ENCODE data around the gene STAP2. TPM values are rescaled to one million over a fixed set of nuclear protein-coding genes. Genes with fewer than 3 reads are reported as not detected.
"Not testable (repeated sequence)": the region's sequence is repeated elsewhere in the genome, so short reads cannot be mapped to it uniquely, and the experiment has no call there.

The STAP2 gene
- polyA plus RNA-seq, 10 donors = 4.4 to 13.8 (median 4.8) TPM

DNA sequence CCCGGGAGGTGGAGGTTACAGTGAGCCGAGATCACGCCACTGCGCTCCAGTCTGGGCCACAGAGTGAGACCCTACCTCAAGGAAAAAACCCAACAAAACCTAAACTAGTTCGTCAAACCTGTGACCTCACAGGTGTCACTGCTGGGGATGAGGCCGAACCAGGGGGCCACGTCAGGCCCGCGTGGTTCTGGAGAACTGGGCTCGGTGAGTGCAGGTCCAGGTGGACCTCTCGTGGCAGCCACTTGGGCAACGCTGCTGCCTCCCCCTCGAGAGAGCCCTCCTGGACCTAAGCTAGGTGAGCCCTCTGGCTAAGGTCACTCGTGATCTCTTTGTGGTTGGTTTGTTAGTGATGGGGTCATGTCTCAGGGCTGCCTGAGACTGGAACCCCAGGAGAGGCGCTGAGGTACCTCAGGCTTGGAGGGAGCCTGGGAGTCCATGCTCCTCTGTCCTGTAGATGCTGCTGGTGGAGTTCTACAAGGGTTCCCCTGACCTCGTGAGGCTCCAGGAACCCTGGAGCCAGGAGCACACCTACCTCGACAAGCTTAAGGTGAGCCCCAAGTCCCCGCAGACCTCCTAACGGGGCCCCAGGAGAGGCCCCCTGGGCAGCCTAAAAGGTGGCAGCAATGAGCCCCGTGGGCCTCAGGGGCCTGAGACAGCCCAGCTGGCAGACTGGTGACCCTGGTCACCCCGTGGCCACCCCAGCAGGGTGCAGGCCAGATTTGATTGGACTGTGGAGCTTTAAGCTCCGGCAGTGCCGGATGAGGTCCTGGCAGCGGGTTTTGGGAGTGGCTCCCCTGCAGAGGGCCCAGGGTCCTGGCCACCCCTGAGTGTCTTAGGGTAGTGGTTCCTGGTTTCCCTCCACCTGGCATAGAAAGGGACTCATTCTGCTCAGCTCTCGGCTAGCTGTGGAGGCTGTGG is 20.3 kb upstream of the STAP2 start:
- peak in 1 of 3 donors; percentile 18 for DNase-seq

DNA sequence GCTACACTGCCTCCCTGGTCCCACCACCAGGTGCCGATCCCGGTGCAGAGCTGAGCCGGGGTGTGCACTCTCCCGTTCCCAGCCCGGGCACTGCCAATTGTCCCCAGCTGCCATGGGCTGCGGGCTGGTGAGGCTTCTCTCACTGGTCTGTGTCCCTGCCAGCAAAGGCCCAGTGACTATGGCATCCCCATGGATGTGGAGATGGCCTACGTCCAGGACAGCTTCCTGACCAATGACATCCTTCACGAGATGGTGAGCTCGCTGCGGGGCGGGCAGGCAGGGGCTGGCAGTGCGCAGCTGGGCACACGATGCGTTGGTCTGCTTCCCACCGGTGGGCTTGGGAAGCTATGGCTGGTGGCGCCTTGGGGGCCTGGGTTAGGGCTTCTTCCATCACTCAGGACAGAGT is 19.3 kb upstream of the STAP2 start:
- DNase-seq = peak in 1 of 3 donors; percentile 12

DNA sequence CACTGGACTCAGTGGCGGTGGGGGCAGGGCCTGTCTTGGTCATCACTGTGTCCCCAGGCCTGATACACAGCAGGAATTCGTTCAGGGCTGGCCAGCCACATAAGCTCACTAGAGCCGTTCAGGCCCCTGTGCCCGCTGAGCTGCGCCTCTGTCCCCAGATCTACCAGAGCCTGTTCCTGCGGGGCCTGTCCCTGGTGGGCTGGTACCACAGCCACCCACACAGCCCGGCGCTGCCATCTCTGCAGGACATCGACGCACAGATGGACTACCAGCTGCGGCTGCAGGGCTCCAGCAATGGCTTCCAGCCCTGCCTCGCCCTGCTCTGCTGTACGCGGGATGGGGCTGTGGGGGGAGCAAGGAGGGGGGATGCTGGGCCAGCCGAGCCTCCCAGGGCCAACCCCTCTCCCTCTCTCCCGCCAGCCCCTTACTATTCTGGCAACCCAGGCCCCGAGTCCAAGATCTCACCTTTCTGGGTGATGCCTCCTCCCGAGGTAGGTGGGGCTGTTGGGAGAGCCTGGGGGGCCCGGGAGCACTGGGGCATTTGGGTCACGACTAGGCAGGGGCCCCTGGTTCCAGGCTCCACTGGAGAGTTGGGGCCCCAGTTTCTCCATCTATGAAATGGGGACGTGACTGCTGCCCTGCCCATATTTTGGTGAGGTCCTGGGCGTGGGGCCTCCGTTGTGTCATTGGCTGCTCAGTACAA is 18.6 kb upstream of the STAP2 start:
- no peak for DNase-seq

DNA sequence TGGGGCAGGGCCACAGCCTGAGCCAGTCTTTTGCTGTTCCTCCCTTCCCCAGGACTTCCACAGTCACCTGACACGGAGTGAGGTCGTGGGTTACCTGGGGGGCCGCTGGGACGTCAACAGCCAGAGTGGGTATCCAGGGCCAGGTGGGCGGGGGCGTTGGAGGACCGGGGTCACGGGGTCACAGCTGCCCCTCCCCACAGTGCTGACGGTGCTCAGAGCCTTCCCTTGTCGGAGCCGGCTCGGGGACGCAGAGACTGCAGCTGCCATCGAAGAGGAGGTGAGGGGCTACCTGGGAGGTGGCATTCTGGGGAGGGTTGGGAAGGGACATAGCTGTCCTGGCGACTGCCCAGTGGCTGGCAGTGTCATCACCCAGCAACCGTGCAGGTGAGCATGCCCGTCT is 16.3 kb upstream of the STAP2 start:
- DNase-seq = no peak

DNA sequence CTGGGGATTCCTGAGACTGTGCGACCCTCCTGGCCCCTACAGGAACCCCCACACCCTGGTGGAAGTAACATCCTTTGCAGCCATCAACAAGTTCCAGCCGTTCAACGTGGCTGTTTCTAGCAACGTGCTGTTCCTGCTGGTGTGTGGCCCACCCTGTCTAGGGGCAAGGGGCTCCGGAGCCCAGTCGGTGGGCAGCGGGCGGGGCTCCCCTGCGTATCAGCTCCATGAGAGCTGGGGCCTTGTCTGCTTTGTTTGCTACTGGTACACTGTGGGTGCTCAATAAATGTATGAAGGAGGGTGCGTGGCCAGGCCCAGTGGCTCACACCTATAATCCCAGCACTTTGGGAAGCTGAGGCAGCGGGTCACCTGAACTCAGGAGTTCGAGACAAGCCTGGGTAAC is 15.7 kb upstream of the STAP2 start:
- DNase-seq = no peak

DNA sequence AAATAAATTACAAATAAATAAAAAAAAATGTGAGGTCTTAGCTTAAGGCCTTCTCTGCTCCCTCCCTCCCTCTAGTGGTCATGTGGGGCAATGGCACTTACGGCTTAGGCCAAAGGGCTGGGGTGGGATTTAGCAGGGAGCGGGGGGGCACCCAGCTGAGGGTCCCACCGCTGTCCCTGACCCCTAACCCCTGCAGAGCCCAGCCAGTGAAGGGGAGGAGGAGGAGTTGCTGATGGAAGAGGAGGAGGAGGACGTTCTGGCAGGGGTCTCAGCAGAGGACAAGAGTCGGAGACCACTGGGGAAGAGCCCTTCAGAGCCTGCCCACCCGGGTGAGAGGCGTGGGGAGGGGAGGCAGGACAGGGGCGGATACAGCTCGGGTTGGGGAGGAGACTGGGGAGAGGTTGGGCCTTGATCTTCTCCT is 14.1 kb upstream of the STAP2 start:
- peak in 2 of 3 donors; percentile 64 to 74 for DNase-seq

DNA sequence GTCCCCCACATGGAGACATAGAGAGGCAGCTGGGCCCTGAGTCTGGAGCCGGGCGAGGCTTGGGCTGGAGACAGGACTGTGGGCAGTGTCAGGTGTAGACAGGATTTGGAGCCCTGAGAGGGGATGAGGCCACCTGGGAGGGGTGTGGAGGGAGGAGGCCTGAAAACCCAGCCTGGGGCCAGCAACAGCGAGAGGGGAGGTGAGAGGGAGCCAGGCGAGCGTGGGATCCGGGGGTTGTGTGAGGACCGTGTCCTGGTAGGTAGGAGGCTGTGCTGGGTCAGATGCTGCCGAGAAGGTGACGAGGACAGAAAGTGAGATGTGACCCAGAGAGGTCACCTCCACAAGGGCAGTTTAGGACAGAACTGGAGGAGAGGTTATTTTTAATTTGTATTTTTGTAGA is 12.1 kb upstream of the STAP2 start:
- DNase-seq = no peak

DNA sequence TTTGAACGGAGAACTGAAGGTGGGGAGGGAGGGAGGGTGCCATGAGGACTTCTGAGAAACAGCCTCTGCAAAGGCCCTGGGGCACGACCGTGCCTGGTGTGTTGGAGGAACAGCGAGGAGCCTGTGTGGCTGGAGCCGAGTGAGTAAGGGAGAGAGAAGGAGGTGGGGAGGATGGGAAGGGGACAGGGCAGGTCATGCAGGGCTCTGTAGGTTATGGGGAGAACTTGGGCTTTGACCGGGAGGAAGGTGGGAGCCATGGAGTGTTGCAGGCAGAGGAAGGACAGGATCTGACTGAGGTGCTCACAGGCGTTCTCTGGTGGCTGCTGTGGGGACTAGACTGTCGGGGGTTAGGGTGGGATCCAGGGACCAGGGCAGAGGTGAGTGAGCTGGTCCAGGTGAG is 11.5 kb upstream of the STAP2 start:
- DNase-seq = no peak

DNA sequence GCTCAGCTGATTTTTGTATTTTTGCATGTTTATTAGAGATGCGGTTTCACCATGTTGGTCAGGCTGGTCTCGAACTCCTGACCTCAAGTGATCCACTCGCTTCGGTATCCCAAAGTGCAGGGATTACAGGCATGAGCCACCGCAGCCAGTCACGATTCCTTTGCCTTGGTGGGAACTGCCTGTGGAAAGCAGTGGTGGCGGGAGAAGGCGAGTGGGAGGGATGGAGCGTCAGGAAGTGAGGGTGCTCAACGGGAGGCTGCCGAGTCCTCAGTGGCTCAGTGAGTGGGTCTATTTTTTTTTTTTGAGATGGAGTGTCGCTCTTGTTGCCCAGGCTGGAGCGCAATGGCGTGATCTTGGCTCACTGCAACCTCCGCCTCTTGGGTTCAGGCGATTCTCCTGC is 10.6 kb upstream of the STAP2 start:
- DNase-seq = not testable (repeated sequence)

DNA sequence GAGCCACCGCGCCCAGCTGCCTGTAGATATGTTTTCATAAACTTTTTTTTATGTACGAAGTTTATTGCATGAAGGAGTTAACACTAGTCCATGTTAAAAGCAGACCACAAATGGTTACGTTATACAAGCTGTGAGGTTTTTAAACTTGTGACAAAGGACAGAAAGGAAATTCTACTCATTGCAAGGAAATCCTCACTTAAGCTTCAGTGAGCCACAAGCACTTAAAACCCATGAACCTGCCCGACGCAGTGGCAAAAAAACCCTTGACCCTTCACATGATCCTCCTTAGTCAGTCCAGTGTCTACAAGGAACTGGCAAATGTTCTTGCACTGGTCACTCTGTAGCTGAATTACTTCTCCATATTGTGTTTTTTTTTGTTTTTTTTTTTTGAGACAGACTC is 8.9 kb upstream of the STAP2 start:
- no peak for DNase-seq

DNA sequence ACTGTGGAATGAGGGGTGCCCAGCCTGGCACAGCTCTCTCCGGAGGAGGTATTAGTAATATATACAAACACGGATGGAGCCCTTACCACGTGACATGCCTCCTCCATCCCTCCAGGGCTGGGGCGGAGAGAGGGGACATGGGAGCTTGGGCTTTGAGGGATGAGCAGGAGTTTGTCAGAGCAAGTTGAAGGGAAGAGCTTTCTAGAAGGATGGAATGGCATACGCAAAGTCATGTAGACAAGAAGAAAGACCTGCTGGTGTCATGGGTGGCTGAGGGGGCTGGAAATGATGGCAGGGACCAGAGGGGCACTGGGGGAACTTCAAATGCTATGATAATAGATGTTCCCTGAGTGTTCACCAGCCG is 7.4 kb upstream of the STAP2 start:
- no peak for DNase-seq

DNA sequence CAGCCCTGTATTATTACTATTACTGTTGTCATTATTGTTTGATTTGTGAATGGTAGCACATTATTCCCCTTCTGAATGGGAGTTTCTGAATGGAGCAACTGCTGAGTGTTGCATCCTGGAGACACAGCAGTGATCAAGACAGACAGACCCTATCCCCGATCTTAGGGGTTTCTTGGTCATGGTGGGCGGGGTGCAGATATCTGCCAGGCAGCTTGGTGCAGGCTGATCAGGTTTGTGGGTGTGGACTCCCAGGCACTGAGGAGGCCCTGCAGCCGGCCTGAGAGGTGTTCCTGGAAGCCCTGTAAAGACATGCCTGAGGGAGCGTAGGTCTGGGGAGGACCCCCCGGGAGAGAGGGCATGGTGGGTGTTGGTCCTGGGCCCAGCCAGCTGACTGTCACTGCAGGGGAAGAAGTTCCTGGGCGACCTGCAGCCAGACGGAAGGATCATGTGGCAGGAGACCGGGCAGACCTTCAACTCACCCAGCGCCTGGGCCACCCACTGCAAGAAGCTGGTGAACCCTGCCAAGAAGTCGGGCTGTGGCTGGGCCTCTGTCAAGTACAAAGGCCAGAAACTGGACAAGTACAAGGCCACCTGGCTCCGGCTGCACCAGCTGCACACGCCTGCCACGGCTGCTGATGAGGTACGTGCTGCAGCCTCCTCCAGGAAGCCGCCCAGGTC is 6.9 kb upstream of the STAP2 start:
- no peak for DNase-seq

DNA sequence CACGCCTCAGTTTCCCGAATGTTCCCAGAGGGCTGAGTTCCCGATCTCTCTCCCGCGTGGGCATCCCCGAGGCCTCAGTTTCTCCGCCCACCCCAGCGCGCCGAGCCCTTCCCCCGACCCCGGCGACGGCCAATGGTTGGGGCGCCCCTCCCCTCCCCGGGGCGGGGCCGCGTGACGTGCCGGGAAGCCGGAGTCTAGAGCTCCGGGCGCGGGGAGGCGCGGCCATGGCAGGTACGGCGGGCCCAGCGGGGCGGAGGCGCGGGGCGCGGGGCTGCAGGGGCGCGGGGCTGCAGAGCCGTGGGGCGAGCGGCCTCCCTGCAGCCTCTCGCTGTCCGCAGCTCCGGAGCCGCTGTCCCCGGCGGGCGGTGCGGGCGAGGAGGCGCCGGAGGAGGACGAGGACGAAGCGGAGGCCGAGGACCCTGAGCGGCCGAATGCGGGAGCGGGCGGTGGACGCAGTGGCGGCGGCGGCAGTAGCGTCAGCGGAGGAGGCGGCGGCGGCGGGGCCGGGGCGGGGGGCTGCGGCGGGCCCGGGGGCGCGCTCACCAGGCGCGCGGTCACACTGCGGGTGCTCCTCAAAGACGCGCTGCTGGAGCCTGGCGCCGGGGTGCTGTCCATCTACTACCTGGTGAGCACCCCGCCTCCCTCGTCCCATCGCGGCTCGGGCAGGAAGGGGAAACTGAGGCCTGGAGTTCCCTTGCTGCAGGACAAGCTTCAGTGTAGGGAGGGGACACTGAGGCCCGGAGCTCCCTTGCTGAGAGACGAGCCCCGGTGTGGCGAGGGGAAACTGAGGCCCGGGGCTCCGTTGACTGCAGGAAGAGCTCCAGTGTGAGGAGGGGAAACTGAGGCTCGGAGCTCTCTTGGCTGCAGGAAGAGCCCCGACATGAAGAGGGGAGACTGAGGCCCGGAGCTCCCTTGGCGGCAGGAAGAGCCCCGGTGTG is 5.0 kb upstream of the STAP2 start, which contains the start of gene MPND:
TSS of gene MPND (plus strand) at position 193 of the 938 bp plus-strand sequence. CDS start at position 225, 32 bp downstream.
- DNase-seq = peak; percentile 86 to 97 (median 95)

DNA sequence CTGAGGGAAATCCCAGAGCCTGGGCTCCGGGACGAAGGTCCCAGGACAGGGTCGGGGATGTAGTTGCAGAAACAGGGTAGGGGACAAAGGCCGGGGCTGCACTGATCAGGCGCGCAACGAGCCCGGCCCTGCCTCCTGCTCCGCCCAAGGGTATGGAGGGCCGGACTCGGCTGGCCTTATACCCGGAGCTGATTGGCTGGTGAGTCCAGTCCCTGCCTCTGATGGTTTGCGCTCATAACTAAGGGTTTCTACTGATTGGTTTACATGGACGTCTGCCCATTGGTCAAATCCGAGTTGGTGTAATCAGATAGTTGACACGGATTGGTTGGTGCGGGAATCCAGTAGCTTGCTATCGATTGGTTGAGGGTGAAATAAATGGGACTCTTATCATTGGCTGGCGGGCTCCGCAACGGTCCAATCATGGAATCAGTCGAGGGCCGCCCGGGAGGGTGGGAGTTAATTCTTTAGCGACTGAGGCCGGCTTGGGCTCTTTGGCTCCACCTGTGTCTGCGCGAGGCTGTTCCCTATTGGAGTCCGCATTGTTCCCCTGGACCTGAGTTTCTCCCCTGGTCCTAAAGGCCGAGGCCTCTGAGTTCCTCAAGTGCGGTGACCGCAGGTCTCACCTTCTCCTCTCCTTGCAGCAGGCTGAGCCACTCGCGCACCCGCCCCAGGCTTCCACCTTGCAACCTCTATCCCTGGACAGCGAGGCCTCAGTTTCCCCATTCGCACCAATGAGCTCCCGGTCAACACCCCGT is 4.2 kb upstream of the STAP2 start:
- DNase-seq = peak; percentile 100

DNA sequence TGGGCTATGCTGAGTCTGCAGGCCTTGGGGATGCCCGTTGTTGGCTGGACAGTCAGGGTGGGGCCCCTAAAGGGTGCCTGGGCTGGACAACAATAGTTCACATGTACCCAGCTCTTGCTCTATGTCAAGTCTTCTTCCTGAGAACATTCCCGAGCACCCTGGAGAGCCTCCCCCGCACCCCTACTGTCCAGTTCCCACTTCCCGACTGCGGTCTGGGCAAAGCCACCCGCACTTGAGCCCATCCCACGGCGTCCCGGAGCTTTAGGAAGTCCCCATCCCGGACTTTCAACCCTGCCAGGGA is 3.6 kb upstream of the STAP2 start:
- no peak for DNase-seq

DNA sequence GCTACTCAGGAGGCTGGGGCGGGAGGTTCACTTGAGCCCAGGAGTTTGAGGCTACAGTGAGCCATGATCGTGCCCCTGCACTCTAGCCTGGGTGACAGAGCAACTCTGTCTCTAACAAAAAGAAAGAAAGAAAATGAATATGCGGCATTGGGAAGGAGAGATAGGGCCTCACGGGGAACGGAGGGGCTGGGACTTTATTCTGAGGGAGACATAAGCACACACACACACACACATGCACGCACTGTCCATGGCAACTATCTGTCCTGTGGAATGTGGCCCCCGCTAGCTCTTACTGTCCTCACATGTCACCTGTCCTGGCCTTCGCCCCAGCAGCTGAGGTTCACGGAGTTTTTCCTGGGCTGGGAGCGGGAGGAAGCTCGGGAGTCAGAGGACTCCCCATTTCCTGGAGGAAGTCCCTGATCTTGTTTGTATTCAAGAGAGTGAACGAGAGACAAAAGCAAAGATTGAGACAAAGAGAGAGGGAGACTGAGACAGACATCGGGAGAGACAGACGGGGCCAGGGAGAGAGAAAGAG is 654 bp downstream of the STAP2 start:
- DNase-seq = peak in 1 of 3 donors; percentile 68

DNA sequence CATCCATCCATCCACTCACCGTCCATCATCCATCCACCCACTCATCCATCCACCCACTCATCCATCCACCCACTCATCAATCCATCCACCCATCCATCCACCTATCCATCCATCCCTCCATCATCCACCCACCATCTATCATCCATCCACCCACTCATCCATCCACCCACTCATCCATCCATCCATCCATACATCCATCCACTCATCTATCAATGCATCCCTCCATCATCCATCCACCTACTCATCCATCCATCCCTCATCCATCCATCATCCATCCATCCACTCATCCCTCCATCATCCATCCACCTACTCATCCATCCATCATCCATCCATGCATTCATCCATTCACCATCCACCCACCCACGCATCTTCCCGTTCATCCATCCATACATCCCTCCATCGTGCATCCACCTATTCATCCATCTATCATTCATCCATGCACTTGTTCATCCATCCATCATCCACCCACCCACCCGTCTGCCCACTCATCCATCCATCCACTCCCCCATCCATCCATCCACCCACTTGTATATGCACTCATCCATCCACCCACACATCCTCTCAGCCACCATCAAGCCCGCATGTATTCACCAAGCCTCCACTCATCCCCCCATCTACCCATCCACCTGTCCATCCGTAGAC is 3.6 kb downstream of the STAP2 start:
- no peak for DNase-seq

DNA sequence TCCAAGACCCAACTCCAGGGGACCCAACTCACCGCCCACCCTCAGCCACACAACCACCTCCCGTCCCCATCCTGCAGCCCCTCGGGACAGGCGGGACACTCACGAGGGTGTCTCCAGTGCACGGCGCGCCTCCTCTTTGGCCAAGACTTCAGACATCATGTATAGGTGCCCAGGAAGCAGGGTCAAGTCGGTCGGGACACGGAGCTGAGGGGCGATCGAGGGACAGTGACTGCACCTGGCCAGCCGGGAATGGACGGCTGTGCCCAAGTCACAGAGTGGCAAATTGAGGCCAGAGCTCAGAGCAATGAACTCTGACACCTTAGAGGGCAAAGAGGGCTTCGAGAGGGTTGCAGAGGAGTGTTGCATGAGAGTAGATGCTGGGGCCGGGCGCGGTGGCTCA is 8.8 kb downstream of the STAP2 start:
- DNase-seq = no peak

DNA sequence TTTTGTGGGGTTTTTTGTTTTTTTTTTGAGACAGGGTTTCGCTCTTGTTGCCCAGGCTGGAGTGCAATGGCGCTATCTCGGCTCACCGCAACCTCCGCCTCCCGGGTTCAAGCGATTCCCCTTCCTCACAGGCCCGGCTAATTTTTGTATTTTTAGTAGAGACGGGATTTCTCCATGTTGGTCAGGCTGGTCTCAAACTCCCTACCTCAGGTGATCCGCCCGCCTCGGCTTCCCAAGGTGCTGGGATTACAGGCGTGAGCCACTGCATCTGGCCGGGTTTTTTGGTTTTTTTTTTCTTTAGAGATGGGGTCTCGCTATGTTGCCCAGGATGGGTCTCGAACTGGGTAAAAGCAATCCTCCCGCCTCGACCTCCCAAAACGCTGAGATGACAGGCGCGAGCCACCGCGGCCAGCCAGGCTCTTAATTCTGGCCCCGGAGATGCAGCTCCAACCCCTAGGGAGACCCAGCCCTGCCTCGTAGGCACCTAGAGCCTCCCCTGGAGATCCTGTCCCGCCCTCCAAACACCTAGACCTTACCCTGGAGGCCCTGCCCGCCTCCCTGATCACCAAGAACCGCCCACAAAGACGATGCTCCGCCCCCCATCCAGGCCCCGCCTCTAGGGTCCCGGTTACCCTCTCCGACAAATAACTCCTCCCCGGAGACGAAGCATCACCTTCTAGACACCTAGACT is 9.5 kb downstream of the STAP2 start:
- not testable (repeated sequence) for DNase-seq

All from muscle of back (tissue), 11 donors.